LHCN-M2 (cell line): ENCODE measurements around the gene PTPN21. TPM values are rescaled to one million over a fixed set of nuclear protein-coding genes. Genes with fewer than 3 reads are reported as not detected.
A peak's percentile ranks its signal among the peaks of the same experiment; 100 is the strongest.

Source experiments
- DNase-seq: peaks from one replicate; pipeline ENCODE4 v3.0.0-alpha.2; 2012; ENCODE audit warnings: low read depth
- polyA plus RNA-seq: library from polyadenylated mRNA; unstranded; fragments of >200 nt; gene quantifications from one replicate; pipeline ENCODE4 v1.2.1, GENCODE V29; 2012; ENCODE audit warnings: missing spikeins
- total RNA-seq: library from RNA; depleted of rRNA; stranded (reverse); fragments of >200 nt; gene quantifications from 2 replicates; pipeline ENCODE4 v1.2.3, GENCODE V29; 2014; rRNA removed

PTPN21 gene
- total RNA-seq, result 14.7 and 15.8 TPM in 2 replicates
- polyA plus RNA-seq, result 15.8 TPM

DNA sequence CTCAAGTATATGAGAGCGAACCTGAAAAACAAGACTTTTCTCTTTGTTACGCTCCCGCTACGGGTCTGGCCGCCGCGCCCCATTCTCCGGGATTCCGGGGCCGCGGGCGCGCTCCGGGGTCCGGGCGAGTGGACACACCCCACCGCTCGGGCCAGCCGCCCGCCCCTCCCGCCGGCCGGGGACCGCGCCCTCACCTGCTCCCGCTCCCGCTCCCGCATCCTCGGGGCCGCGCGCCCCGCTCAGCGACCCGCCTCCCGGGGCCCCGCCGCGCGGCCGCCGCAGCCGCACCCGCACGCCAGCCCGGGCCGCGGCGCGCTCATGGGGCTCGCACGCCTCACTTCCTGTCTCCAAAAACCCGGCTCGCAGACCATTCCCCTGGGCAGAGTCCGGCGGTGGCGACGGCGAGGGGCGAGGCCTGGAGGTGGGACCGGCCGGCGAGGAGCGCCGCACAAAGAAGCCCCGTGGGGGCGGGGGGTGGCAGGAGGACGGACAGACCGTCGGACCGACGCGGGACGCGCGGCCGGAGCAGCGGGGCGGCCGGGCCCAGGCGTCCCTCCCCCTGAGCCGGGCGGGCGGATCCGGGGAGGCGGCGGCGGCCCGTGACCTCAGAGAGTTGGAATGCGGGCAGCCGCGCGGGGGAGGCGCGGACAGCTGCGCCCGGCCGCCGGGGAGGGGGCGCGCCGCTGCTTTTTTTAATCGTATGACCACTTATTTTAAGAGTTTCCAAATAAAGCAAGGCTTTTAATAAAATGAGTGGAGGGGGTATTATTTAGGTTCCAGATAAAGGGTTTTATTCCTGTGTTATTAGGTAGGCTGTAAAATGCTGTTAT, at the start of gene PTPN21:
Gene PTPN21, minus strand, starts transcription at position 551 of the 830 bp plus-strand sequence. CDS start 4,590 bp downstream, outside the sequence.
- peak; percentile 79 for DNase-seq

DNA sequence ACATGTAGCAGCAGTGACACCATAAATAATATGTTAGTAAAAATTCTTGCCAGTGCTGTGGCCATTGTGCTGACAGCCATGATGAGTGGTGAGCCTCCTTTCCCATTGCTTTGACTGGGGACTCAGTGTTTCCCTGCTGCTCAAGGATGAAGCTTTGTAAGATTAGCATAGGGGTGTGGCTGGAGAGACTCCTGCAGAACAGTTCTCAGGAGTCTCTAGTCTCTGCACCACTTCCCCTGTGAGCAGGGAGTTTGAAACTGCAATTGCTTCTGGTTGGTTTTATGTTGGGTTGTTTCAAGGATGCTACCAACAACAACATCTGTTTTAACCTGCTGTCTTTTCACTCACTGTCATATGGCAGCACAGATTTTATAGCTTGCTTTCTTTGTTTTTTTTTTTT, 49.4 kb upstream of the PTPN21 start:
- DNase-seq, result no peak

DNA sequence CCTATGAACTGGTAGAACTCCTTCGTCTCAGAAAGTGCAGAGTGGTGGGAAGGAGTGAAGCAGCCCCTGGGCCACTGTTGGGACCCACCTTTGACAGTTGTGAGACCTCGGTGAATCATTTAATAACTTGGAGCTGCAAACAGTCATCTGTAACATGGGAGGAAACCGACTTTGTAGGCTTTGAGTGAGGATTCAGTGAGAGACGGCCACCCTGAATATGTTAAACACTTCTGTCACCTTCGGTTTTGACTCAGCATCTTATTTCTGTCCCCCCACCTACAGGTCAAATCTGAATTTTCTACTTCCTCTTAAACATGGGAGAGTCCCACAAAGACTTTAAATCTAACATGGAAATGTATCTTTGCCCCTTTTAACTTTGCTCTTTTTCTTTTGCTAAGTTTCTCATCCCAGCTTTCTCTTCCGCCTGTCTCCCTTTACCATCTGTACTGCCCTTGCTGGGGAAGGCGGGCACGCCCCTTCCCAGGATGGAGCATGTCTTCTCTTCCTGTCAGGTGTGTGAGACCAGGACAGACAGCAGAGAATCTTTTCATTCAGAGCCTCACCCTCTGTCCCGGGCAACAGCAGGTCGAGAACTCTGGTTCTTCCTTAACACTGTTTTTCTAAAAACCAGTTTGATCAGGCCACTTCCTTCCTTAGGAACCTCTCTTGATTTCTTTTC, 45.1 kb upstream of the PTPN21 start:
- DNase-seq, result no peak

DNA sequence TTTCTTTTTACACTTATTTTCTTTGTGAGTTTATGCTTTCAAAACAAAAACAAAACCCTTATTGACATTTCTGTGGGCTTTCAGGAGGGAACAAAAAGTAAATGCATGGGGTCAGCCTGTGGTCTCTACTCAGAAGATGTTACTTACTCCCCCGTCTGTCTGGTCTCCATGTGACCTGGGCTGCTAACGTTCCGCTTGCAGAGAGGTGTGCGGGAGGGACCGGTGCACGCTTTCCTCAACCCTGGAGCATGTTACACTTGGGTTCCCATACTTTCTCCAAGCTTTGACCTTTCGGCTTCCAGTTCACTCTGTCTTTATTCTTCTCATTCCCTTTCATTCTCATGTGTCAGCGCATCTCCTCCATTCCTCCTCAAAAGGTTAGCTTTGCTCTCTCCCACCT, 44.5 kb upstream of the PTPN21 start:
- DNase-seq, result no peak

DNA sequence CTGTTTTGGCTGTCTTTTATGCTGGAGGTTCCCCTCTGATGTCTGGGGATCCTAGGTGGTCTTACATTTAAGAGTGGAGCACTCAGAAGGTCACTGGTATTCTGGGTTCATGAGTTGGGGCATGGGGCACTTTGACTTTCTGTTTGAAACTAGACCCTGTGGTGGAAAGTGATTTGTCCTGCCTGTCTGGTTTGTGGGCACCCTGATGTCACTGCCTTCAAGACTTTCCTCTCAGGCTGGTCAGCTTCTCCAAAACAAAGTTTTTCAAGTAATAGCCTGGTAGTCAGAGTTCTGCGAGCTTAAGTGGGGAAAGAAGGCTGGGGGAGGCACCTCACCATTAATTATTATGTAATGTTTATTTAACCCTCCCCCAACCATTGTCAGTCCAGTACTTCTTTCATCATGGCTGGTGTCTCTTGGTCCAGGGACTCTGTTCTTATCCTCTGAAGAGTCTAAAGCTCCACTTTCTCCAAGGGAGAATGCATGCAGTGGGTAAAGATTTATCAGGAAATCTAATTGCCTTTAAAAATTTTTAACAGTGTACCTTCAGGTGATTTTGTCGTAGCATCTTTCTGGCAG, 43.4 kb upstream of the PTPN21 start:
- DNase-seq, result no peak

DNA sequence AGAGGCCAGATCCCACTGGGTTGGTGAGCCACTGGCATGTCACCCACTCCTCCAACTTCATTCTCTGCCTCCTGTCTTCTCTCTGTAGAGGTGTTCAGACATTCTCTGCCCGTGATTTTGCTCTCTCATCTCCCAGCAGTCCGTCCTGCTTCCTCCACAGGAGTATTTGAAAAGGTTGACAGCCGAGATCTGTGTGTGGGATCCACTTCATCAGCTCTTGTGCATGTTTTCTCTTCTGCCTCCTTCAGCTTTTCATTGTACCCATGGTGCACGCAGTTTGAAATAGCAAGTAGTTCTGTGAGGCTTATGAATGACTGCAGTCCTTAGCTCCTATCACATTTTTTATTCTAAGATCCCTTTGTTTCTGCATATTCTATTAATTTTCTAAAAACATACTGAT, 42.8 kb upstream of the PTPN21 start:
- no peak for DNase-seq

DNA sequence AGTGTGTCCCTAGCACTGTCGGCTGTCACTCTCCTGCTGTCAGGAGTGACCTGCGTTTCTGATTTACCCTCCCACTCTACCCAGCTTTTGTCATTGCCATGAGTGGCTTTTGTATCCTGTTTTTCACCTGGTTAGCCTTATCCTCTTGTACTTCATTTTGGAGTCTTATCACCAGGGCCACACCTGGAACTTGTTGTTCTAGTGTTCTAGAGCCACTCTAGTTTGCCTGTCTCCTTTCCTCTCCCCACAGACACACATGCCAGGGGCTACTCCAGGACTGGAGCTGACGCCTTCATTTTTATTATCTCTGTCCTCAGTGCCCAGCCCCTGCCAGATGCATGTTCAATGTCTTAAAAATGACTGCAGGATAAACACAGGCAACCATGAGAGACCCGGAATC, 42.2 kb upstream of the PTPN21 start:
- no peak for DNase-seq

DNA sequence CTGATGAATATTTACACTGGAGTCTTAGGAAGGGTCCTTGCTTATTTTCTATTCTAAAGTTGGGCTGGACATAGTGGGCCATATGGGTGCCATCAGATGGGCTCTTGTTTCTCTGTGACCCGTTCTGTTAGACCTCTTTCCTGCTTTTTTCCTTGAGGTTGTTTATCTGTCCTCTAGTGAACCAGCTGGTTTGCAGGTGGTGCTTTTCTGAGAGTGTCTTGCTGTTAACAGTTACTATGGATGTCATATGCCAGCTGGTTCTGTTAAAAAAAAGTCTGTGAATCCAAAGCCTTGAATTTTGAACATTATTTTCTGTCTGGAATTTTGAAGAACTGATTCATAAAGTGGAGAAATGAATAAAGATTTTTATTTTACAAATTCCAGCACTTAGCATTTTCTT, 37.2 kb upstream of the PTPN21 start:
- DNase-seq, result no peak

DNA sequence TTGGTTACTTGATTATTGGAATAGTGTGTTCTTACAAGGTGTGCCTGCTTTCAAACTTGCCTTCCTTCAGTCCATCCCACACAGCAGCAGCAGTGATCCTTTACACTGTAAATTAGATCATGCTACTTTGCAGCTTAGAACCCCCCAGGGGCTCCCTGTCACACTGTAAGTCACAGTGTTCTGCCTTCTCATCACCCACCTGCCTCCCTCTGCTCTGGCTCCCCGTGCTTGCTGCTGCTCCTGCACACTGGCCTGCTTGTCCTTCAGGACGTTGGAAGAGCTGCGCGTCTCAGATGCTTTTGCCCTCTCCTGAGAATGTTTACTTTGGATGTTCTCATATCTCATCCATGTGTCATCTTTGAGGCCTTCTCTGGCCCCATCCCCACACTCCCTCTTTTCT, 35.4 kb upstream of the PTPN21 start:
- DNase-seq, result peak; percentile 64

DNA sequence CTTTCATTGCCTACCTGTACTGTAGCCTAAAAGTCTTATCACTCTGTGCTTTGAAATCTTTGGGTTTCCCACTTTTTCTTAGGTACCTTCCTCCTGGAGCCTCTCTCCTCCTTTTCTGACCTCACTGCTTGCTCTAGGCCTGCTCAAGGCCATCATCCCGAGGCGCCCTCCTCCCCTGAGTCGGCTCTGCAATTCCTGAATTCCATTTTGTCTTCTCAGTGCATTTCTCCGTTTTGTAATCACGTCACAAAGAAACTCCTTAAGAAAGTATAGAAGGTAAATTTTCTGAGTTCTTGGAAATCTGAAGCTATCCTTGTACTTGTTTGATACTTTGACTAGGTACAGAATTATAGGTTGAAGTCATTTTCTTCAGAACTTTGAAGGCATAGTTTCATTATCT, 33.3 kb upstream of the PTPN21 start:
- DNase-seq, result no peak

DNA sequence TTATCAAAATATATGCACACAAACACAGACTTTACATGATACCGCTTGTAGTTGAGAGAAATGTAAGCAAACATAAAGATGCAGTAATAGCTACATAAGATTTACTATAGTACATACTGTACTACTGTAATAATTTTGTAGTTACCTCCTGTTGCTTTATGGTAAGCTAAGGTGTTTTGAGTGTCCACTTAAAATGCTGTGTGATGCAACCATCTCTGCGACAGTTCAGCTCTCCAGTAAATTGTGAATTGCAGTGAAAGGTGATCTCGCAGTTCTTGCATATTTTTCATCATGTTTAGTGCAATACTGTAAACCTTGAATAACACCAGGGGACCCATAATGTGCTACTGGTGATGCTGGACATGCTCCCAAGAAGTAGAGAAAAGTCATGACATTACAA, 29.6 kb upstream of the PTPN21 start:
- no peak for DNase-seq

DNA sequence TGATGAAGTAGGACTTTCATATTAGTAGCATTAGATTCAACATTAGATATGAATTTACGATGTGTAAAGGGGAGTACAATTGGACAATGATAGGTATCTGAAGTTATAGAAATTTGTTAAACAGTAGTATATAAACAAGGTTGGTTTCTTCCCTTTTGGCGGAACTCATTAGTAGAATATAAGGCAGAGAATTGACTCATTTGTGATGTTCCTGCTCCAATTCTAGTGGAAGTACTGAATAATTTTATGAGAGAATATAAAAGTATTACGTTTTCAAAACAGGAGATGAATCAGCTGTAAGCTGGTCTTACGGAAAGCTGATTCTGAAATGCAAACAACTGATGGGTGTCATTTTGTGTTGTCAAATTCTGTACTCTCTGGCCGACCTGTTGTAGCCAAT, 21.4 kb upstream of the PTPN21 start:
- DNase-seq, result no peak

DNA sequence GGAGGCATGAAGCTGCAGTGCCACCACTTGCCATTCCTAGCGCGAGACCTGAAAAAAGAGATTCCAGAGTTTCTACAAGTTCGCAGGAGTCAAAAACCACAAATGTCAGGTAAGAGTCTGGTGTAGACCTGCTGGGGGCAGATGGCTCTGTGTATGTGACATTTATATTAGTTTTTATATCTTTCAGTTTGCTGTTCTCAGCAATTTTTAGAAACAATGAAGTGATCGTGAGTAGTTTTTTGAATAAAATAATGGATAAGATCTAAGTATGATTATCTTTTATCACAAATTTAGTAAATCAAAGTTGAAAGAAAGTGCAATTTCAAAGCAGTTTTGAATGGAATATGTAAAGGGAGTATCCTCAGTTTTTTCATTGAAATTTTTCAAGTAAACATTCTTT, 17.3 kb upstream of the PTPN21 start:
- DNase-seq, result no peak

DNA sequence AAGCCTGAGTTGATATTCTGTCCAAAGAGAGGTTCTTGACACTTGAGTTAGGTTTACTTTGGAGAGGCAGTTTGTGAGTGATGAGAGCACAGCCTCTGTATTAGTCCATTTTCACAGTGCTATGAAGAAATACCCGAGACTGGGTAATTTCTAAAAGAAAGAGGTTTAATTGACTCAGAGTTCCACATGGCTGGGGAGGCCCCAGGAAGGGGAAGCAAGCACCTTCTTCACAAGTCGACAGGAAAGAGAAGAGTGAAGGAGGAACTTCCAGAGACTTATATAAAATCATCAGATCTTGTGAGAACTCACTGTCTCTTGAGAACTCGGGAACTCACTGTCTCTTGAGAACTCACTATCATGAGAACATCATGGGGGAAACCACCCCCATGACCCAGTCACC, 13.4 kb upstream of the PTPN21 start:
- no peak for DNase-seq

DNA sequence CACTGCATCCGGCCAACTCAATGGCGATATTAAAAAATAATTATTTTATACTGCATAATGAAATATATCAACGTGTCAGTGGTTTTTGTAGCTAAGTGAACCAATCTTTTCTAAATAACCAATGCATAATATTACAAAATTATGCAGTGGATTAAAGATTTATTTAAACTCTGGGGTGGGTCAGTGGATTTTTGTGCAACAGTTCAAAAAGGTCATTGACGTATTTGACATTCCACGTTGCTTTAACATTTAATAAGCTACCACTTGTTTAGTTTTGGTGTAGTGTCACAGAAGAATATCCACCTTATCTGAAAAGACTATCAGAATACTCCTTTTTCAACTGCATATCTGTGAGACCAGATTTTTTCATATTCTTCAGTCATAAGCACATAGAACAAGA, 10.6 kb upstream of the PTPN21 start:
- DNase-seq, result no peak

DNA sequence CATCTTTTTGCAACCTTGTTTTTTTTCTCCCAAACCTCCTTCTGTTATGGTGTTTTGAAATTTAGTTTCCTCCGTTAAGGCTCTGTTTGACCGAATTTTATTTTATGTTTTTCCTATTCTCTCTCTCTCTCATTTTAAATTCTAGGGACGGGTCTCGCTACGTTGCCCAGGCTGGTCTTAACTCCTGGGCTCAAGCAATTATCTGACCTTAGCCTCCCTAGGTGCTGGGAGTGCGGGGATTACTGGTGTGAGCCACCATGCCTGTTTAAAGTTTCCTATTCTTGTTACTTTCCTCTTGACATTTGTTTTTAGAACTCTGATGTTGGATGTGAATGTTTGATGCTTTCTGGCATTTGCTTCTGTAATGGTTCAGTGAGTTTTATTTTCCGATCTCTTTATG, 9.0 kb upstream of the PTPN21 start:
- DNase-seq, result no peak

DNA sequence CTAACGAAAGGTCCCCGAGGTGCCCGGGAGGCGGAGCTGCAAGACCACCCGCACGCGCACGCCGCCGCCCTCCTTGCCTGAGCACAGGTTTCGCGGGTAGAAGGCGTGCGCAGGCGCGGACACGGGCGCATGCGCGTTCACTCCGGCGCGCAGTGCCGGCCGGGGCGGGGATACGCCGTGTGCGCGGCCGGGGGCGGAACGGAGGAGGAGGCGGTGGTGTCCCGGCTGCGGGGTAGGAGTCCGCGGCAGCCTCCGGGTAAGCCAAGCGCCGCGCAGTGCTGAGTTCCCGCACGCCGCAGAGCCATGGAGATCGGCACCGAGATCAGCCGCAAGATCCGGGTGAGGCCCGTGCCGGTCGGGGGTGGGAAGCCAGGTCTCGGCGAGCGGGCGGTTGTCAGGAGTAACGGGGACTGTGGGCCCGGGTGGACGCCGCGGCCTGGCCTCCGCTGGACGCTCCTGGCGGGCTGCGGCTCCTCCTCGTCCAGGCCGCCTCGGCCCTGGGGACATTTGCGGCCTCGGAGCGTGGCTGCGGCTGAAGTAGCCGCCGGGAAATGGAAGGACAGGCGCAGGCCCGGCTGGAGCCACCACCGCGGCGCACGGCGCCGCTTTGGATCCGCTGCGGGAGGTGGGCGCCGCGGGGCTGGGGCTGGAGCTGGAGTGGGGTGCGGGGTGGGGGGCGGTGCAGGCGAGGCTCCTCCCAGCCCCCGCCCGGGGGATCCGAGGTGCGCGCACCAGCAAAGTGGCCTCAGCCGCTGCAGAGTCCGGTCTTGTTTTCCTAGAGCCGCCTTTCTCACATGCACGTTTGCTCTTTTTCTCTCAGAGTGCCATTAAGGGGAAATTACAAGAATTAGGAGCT, 8.3 kb upstream of the PTPN21 start, which contains the start of gene ZC3H14:
Gene ZC3H14, plus strand, starts transcription at position 207 of the 856 bp plus-strand sequence. Its CDS starts 97 bp downstream, at position 304.
- DNase-seq, result peak; percentile 82

DNA sequence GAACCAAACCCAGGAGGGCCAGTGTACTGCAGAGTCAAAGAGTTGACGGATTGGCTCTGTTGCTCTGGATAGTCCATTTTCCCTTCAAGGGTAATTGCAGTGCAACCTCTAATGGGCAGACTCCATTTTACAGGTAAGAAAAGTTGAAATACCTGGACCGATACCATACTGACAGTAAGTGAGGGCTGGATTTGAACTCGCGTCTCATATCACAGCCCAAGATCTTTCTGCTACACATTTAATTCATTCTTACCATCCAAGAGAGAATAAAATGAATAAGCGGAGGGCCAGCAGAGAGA, 7.7 kb upstream of the PTPN21 start:
- DNase-seq, result no peak

DNA sequence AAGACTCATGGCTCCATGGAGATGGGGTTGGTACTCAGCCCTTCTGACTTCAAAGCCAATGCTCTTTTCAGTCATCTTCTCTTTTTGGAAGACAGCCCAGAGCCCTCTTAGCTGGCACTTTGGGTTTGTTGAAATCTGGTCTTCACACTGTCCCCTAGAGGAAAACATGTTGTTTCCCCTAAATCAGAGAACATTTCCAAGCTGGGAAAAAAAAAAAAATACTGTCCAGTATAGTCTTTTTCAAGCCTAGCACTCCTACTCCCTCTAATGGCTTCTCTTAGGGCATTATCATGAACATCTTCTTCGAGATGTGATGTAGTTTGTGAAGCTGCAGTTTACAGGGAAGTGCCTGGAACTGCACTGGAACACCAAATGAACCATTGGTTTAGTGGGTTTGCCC, 5.0 kb upstream of the PTPN21 start:
- peak; percentile 85 for DNase-seq

DNA sequence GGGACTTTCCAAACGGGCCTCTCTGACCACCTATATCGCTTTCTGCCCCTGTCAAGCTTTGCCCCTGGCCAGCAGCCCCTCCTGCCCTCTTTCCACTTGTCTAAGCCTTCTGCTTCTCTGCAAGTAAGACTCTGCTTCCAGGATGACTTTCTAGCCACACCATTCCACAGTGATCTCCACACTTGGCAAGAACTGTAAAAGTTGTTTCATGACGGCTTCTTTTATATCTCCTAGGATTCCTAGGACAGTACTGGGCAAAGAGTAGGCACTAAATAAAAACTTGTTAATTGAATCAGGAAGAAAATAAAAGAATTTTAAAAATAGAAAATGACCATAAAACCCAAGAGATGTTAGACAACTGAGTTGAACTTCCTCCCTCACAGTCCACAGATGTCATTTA, 1.8 kb upstream of the PTPN21 start:
- no peak for DNase-seq

DNA sequence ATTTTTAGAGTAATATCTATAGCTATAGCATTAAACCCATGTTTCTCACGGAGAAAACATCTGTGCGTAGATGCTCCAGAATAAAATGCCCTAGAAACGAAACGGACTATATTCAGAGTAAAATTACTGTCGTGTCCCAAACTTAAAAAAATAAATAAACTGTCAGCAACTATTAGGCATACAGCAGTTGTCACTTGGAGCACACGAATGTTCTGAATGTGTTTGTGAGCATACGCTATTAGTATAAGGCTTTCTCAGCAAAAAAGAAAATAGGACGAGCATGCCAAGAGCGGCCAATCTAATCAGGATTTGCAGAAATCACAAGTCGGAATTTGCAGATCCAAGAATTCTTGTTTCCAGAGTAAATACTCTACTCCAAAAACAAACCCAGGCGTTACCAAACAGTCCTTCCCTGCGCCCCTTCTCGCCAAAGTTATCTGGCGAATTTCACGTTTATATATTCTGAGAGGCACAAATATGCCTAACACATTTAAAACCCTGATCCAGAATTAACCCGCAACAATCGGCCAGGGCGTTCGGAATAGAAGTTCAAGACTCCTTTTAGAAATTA, 836 bp downstream of the PTPN21 start:
- DNase-seq, result peak; percentile 11

DNA sequence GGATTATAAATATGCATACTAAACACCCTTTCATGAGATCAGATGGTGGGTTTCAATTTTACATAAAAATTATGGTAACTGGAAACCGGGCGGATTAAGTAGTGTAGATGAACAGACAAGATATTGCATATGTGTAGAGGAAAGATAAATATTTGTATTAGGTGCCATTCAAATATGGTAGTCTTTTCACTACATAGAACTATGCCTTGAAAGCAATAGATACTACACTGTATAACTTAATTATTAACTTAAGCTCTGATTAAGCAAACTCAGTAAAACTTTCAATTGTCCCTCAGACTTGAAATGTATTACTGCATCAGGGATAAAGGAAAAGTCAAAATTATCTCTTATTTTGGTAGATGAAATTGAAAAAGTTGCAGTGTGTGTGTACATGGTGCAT, 1.9 kb downstream of the PTPN21 start:
- no peak for DNase-seq
